ENCODE data around the gene FAM107A. TPM values are rescaled to one million over a fixed set of nuclear protein-coding genes. Genes with fewer than 3 reads are reported as not detected.

Gene FAM107A
- total and polyA plus RNA-seq, 2 of the 4 experiments (the other 2 are of a cell fraction) = not detected

DNA sequence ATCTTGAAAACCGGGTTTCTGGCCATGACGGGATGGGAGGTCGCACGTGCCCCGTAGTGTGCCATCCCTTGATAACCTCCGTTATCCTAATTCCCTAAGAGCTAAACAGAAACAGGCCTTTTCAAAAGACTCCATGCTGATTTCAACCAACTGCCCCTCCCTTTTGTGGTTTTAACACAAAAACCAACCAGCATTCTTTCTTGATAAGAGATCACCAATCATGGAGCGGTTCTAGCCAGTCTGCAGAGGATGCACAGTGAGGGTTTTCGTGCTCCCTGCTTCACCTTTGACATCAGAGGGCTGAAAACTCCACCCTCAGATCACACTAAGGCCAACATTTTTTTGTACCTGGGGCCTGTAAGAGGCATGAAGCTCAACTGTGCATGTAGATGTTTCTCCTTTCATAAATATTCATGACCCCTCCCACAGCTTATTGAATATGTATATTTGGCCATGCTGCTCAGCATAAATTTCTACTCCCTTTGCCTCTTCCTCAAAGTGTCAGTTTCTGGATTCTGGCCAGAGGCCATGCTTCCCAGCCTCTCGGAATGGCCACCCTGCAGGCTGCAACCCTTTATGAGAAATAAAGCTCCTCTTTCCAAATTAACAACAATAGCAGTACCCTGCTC lies 48.1 kb upstream of the FAM107A start:
- H3K27ac ChIP-seq (ENCODE audit: insufficient read depth, low read length) = no peak overlapping the region
- H2AK5ac ChIP-seq (ENCODE audit: low read depth, low read length) = no peak overlapping the region
- in situ Hi-C loops (cut with MboI; ENCODE audit: low sequenced_read_pairs) (loop anchor here (5.0 to 25.0 kb wide), 3 partner anchors 63 to 1187 kb away; no protein-coding TSS in a partner anchor), dilution Hi-C loops (cut with HindIII; ENCODE audit: low sequenced_read_pairs, unreplicated experiment) (no loop called here), intact Hi-C loops (cut with micrococcal nuclease) (loop anchor here (5.0 to 10.0 kb wide), 3 partner anchors 38 to 321 kb away; partner anchors contain the start of genes HTD2, PXK and RPP14)
- peaks cover 23% of the 10 kb centered on the region for H3K4me1 ChIP-seq (ENCODE audit: control insufficient read depth, insufficient read depth, low read length)
- no peak overlapping the region for H3K56ac ChIP-seq (ENCODE audit: extremely low read depth, insufficient read depth, low read length)
- no peaks in the 10 kb centered on the region for H3K36me3 ChIP-seq (ENCODE audit: control insufficient read depth, insufficient read depth, low read length)
- 82% methylated on average over 4 of the region's 9 CpGs; no CpG with 5 or more reads in 1 of the 2 experiments for WGBS, 2 experiments (ENCODE audit: extremely low coverage in 2 of 2, insufficient read length in 1 of 2)
- TF ChIP-seq MAFK (IDR thresholded peaks at IDR 0.05; ENCODE audit: low read depth, low read length) = no peak
- TF ChIP-seq, protein P1, sequence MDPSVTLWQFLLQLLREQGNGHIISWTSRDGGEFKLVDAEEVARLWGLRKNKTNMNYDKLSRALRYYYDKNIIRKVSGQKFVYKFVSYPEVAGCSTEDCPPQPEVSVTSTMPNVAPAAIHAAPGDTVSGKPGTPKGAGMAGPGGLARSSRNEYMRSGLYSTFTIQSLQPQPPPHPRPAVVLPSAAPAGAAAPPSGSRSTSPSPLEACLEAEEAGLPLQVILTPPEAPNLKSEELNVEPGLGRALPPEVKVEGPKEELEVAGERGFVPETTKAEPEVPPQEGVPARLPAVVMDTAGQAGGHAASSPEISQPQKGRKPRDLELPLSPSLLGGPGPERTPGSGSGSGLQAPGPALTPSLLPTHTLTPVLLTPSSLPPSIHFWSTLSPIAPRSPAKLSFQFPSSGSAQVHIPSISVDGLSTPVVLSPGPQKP (IDR thresholded peaks at IDR 0.05; ENCODE audit: borderline replicate concordance, low read depth, low read length) = no peak
- TF ChIP-seq SMC3 (IDR thresholded peaks at IDR 0.05; ENCODE audit: low read depth, low read length) = no peak
- TF ChIP-seq, protein P2, sequence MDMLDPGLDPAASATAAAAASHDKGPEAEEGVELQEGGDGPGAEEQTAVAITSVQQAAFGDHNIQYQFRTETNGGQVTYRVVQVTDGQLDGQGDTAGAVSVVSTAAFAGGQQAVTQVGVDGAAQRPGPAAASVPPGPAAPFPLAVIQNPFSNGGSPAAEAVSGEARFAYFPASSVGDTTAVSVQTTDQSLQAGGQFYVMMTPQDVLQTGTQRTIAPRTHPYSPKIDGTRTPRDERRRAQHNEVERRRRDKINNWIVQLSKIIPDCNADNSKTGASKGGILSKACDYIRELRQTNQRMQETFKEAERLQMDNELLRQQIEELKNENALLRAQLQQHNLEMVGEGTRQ (IDR thresholded peaks at IDR 0.05; ENCODE audit: low read depth, low read length) = no peak
- TF ChIP-seq MAZ (IDR thresholded peaks at IDR 0.05; ENCODE audit: borderline replicate concordance, low read depth, low read length) = no peak
- no peak for TF ChIP-seq CEBPB (IDR thresholded peaks at IDR 0.05; ENCODE audit: low read depth, low read length)
- no peak for TF ChIP-seq NFE2L2 (IDR thresholded peaks at IDR 0.05; ENCODE audit: low read depth, low read length)
- TF ChIP-seq FOS (IDR thresholded peaks at IDR 0.05; ENCODE audit: low read depth, low read length) = no peak
- TF ChIP-seq BHLHE40 (IDR thresholded peaks at IDR 0.05; ENCODE audit: low read depth, low read length) = no peak
- no peak for TF ChIP-seq MXI1 (IDR thresholded peaks at IDR 0.05; ENCODE audit: borderline replicate concordance, low read depth, low read length)
- TF ChIP-seq RFX5 (IDR thresholded peaks at IDR 0.05; ENCODE audit: low read depth, low read length) = no peak
- no peak for TF ChIP-seq CHD1 (IDR thresholded peaks at IDR 0.05; ENCODE audit: low read depth, low read length)
- TF ChIP-seq, protein P3, sequence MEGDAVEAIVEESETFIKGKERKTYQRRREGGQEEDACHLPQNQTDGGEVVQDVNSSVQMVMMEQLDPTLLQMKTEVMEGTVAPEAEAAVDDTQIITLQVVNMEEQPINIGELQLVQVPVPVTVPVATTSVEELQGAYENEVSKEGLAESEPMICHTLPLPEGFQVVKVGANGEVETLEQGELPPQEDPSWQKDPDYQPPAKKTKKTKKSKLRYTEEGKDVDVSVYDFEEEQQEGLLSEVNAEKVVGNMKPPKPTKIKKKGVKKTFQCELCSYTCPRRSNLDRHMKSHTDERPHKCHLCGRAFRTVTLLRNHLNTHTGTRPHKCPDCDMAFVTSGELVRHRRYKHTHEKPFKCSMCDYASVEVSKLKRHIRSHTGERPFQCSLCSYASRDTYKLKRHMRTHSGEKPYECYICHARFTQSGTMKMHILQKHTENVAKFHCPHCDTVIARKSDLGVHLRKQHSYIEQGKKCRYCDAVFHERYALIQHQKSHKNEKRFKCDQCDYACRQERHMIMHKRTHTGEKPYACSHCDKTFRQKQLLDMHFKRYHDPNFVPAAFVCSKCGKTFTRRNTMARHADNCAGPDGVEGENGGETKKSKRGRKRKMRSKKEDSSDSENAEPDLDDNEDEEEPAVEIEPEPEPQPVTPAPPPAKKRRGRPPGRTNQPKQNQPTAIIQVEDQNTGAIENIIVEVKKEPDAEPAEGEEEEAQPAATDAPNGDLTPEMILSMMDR (conservative IDR thresholded peaks at IDR 0.05; ENCODE audit: low read depth, low read length) = no peak
- H4K8ac ChIP-seq (ENCODE audit: low read depth in 2 of 2, low read length in 2 of 2) = no peak overlapping the region
- H3K27me3 ChIP-seq (ENCODE audit: control insufficient read depth, insufficient read depth, low read length) = 0 out of 2 replicates have a peak, but pooled peaks cover 2% of the 10 kb centered on the region
- no peak overlapping the region for H3K4me3 ChIP-seq (ENCODE audit: insufficient read depth, low read depth, low read length)
- ATAC-seq (ENCODE audit: low read depth) = no peak
- POLR2A ChIA-PET (ENCODE audit: unreplicated experiment) = no interaction called here
- no TSS peak for BruUV-seq (replicated peaks)
- no peaks in the 10 kb centered on the region for H3K9me3 ChIP-seq (ENCODE audit: control insufficient read depth, insufficient read depth, low read length)
- no peak overlapping the region for H3K9ac ChIP-seq (ENCODE audit: low read depth, low read length)
- H3K4ac ChIP-seq (ENCODE audit: low read depth, low read length) = no peak overlapping the region
- H4K91ac ChIP-seq (ENCODE audit: insufficient read depth, low read depth, low read length) = no peak overlapping the region
- H3K9me1 ChIP-seq (ENCODE audit: insufficient read depth, low read length) = peaks cover 11% of the 10 kb centered on the region; the same call in 1 of the 2 replicates
- H3K79me1 ChIP-seq (ENCODE audit: low read depth in 1 of 2, low read length in 2 of 2) = no peaks in the 10 kb centered on the region
- no peak overlapping the region for H2BK120ac ChIP-seq (ENCODE audit: low read depth, low read length)
- no peak overlapping the region for H2BK20ac ChIP-seq (ENCODE audit: low read depth, low read length)
- CTCF ChIA-PET = interaction anchor here (1.1 to 1.2 kb wide), 2 partner anchors 54 to 65 kb away, joined by 4 to 15 read pairs; no protein-coding TSS in a partner anchor
- H4K5ac ChIP-seq (ENCODE audit: low read depth, low read length) = no peak overlapping the region
- no peak overlapping the region for H3K4me2 ChIP-seq (ENCODE audit: low read depth, low read length)
- H3K14ac ChIP-seq (replicated peaks; ENCODE audit: low read depth, low read length) = no peak overlapping the region
- no peak overlapping the region for H3K23ac ChIP-seq (ENCODE audit: low read depth, low read length)
- no peak overlapping the region for H3K18ac ChIP-seq (ENCODE audit: low read depth, low read length)
- H2BK5ac ChIP-seq (ENCODE audit: low read depth, low read length, poor library complexity, severe bottlenecking) = no peak overlapping the region
- H2BK15ac ChIP-seq (ENCODE audit: low read depth, low read length) = no peak overlapping the region
- H4K20me1 ChIP-seq (ENCODE audit: insufficient read depth, low read length) = no peaks in the 10 kb centered on the region
- no peak overlapping the region for H2AK9ac ChIP-seq (replicated peaks; ENCODE audit: low read depth, low read length, poor library complexity)
- no peak for DNase-seq
- H2AFZ ChIP-seq (replicated peaks; ENCODE audit: low read length, poor library complexity) = no peak overlapping the region

Measured in IMR-90 (cell line).